ELR (cell line): ENCODE measurements around the gene BICC1.

Experiments used
- DNase-seq: peaks from one replicate; pipeline ENCODE4 v3.0.0-alpha.2; 2015; ENCODE audit warnings: low read depth

BICC1 gene

DNA sequence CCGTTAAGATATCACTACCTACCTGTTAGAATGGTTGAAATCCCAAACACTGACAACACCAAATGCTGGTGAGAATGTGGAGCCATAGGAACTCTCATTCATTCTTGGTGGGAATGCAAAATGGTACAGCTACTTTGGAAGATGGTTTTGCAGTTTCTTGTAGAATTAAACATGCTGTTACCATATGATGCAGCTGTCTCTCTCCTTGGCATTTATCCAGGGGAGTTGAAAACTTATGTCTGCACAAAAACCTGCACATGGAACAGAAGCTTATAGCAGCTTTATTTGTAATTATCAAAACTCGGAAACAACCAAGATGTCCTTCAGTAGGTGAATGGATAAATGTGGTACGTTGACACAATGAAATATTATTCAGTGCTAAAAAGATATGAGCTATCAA is 199.5 kb downstream of the BICC1 start:
- no peak for DNase-seq

DNA sequence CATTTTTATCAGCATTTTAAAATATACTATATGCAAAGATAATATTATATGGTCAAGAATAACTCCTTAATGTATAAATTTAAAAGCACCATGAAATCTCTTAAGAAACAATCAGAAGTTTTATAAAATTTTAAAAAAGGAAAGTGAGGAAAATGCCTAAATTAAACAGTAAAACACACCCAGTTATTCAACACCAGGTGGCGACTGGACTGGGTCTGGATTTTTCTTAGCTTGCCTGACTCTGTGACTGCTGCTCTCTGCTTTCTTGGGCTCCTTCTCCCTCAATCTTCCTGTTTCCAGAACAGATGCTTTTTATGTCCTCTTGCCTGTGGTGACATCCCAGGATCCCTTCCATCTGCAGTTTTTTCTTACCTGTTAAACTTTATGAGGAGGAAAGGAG is 200.3 kb downstream of the BICC1 start:
- peak; percentile 15 for DNase-seq

DNA sequence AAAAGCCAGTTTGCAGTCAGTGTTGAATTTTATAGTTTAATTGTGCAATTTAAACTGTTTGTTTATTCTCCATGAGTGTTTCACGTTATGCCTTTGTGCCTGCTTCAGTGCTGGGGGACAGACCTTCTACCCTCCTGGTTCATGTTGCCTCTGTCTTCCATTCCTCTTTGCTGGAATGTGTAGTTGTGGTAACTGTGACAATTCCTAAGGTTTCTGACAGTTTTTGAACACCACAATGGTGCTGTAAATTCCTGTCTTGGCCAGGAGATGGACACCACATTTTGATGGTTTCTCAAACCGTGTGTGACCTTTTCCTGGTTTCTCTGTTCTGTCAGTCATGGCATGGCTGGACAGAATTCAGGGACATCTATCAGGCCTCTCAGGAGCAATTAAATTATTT is 201.7 kb downstream of the BICC1 start:
- no peak for DNase-seq

DNA sequence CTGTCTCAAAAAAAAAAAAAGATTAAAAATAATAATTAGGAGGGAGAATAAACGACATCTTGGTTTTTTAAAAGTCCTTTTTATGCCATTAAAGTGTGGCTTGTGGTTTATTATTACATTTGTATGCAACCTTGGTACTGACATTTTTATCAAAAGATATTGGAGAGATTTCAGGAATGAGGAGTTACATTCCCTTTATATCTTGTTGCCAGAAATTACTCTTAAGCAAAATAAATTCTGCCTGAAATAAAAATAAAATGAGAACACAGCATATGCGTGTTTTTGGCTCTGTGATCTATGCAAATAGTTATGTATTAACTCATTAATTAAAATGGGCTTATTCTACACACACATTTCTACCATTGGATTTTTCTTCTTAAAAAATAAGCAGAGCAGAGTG is 202.4 kb downstream of the BICC1 start:
- no peak for DNase-seq

DNA sequence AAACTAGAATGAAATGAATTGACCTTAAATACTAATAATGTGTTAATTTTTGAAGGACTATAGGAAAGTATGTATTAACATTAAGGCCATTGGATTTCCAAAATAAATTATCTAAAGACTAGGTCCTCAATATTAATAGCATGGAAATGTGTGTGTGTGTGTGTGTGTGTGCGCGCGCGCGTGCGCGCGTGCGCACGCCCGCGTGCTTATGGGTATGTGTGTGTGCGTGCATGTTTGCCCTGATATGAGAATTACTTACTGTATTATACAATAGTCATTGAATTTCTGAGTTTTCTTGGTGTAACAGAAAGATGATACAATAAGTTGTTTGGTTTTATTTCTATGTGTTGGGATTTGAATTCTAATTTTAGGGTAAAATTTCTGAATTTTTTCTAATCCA is 205.9 kb downstream of the BICC1 start:
- no peak for DNase-seq

DNA sequence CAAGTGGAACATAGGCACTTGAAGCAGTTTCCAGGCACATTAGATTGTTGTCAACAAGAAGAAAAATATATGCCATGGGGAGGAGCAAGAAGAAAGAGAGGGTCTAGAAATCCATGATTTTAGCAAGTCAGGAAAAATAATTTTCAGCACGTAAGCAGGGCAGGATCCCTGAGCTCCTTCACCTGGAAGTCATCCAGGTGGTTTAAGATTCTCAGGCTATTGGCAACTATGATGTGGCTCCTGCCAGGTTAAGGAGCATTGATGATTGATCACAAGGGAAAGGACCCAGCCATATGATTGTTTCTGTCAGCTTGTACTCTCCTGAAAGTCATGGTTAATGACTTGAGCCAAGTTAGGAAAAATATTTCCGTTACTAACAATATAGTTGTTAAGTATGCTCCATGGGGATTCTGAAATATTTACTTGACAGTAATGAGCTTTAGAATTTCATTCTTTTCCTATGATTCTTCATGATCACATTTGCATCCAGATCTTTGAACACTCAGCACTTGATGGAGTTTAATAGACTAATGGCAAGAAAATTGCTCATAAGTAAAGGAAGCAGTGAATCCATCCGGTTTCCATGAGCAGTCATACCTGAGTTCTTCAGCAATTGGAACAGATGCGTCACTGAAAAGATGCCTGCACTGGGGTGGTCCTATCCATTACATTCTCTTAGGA is 209.1 kb downstream of the BICC1 start:
- DNase-seq, result no peak

DNA sequence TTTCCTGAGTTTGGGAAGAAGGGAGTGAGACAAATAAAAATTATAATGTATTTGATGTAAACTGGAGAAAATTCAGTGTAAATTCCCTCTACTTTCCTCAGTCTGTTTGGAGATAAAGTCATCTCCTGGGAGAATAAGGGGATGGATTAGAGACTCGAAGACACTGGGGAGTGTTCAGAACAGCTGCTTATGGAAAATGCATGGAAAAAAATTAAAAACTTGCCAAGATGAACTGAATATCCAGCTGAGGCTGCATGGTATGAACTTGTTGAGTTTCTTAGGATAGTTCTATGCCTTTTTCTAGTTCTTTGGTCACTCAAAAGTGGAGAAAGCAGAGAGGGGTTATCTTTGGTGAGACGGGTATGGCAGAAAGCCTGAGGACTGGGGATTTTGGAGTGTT is 210.5 kb downstream of the BICC1 start:
- DNase-seq, result no peak

DNA sequence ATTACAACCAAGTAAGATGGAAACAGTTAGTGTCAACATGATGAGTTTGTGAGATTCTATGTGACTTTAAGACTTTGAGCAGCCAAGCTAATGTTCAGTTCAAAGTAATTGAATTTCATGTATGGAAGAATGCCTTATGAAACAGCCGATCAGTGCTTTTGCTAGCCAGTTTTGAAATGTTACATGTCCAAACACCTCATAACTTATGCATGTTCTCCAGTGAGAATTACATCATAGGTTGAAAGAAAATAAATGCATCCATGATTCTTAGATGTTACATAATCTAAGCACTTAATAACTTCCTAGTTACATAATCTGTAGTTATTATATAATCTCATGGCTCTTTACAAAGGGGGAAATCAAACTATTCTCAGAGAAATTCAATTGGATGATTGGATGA is 211.3 kb downstream of the BICC1 start:
- DNase-seq, result no peak

DNA sequence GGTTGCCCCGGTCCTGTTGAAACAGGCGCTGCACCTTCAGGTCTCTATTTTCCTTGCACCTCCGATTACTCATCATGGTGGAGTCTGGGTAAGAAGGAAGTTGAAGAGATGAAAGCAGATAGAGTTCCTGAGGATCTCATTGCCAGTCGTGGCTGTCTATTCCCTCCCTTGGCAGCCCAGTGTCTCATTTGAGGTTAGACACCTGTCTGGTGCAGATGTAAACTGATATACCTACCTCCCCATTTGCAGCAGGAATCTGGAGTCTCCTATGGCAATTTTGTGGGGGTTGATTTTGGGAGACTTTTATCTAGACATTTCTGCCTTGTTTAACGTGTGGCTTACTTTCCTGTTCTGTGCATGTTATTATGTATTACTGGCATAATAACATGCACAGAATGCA is 212.1 kb downstream of the BICC1 start:
- no peak for DNase-seq

DNA sequence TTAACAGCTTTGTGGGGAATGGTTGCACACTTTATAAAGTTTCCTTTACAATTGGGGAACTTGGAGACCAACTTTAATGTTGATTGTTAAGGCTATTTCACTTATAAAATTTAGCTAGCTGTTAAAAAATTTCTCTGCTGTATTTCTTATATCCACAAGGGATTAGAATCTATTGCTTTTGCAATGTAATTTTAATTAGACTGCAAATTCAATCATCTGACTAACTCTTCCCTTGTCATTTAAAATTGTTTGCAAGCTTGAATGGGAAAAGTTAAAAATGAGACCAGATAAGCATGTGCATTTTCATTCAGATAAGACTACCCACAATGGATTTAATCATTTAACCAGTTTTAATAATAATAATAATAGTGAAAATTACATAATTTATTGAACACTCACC is 213.2 kb downstream of the BICC1 start:
- no peak for DNase-seq

DNA sequence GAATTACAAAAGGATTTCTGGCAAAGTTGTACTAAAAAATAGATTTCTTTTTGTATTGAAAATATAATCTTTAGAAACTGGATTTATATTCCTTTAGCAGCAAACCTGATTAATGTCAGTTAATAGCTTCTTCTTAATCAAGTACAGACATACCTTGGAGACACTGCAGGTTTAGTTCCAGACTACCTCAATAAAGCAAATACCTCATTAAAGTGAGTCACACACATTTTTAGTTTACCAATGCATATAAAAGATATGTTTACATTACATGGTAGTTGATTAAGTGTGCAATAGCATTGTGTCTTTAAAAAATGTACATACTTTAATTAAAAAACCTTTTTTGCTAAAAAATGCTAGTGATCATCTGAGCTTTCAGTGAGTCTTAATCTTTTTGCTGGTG is 215.0 kb downstream of the BICC1 start:
- no peak for DNase-seq

DNA sequence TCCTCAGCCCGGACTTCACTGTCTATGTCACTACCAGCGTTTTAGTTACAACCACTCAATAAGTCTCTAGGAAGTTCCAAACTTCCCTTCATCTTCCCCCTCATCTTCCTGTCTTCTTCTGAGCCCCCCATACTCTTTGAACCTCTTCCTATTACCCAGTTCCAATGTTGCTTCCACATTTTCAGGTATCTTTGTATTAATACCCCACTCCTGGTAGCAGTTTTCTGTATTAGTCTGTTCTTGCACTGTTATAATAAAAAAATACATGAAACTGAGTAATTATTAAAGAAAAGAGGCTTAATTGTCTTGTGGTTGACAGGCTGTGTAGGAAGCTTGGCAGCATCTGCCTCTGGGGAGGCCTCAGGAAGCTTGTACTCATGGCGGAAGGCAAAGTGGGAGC is 218.6 kb downstream of the BICC1 start:
- no peak for DNase-seq

DNA sequence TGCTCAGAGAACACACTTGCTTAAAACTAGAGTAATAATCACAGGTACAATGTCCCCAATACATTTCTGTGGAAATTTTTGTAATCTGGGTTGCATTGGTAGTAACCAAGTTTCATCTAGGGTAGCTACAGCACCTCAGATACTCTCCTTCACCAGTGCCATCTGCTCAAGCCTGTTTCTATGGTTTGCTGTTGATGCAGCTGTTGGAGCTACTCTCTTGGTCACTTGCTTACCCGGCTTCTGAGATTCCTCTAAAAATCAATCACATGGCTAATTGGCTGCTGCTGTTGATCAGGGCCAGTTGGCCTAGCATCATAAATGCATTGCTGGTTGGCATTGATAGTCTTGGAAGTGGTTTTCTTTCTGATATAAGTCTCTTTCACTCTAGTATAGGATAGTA is 220.8 kb downstream of the BICC1 start:
- no peak for DNase-seq

DNA sequence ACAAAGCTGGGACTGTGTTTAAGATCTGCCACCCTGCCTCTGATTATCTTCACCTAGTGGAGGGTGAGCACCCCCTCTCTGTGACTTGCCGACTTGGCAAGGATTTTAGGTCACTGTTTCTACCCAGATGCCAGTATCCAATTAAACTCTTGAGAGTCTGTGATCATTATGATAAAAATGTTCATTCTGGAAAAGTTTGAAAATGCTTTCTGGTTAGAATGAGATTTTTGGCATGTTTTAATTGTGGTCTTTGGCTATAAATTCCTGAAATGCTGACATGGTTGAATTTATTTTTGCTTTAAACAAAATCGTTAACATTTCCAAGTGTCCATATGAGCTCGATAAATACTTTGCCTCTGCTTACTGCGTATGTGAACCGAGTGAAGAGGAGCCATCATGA is 221.4 kb downstream of the BICC1 start:
- DNase-seq, result peak; percentile 12

DNA sequence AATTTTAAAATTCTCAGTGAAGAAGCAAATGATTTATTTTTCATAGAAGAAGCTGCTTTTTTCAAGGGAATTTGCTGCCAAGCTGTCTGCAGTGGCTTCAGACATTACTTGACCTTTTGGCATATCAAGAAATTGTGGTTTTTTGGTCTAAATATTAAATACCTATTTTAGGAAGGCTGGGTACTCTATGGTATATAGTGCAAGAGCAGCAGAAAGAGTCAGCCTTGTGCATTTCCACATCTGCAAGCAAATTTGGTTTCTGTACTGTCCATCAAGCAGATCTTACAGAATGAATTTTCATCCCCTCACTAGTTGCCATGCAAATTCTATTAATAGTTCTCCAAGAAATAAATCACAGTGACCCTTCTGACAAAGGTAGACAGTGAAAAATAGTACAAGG is 222.0 kb downstream of the BICC1 start:
- DNase-seq, result no peak

DNA sequence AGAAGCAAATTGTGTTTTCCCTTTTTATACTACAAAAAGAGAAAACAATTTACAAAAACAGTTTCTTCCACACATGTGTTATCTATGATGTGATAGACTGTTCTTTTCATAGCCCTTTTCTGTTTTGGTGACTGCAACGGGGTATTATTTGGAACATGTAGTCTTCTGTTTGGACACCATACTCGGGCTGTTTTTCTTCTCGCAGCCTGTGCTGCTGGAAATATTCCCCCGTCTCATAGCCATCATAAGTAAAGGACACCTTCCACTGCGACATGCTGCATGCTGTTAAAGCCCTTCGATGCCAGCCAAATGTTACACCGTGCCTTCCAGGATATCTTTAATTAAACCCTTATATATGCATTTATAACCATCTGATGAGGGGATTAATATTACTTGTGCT is 222.4 kb downstream of the BICC1 start:
- no peak for DNase-seq

DNA sequence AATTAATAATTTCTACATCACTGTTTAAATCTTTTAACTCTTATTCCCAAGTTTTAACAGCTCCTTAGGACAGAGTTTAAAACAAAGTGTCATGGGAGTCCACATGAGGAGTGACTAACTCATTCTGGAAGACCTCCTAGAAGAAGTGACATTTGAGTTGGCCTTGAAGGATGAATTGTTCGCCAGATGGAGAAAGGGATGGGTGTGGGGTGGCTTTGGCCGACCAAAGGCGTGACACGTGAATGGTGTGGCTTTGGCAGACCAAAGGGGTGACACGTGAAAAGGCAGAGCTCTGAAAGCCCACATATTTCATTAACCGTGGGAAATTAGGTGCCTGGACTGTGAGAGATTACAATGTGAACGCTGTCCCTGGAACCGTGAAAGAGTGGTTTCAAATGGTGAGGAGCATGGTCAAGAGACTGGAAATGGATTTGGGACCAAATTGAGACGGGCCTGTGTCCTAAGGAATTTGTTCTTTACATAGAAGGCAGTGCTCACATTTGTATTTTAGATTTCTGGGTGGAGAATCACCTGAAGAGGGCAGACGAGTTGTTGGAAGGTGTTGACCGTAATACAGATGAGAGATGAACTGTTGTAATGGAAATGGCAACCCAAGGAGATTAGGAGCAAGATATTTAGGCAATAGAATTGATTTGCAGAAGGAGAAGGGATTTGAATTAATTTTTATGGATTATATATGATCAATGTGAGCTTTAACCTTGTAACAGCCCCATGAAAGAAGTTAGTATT is 228.1 kb downstream of the BICC1 start:
- DNase-seq, result no peak

DNA sequence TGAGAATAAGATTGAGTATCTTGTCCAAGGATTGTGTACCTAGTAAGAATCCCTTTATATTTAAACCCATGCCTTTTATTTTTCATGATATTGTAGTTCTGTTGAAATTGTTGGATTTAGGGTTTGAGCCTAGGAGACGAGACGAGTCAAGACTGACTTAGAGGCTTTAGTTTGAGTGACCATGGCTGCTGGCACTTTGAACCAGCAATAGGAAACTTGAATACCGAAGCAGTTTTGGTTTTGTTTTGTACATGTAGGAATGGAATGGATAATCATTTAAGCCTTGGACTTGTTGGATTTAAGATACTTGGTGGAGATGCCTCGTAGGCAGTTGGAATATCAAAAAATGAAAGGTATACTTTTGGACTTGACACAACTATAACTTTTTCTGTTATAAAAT is 229.0 kb downstream of the BICC1 start:
- no peak for DNase-seq

DNA sequence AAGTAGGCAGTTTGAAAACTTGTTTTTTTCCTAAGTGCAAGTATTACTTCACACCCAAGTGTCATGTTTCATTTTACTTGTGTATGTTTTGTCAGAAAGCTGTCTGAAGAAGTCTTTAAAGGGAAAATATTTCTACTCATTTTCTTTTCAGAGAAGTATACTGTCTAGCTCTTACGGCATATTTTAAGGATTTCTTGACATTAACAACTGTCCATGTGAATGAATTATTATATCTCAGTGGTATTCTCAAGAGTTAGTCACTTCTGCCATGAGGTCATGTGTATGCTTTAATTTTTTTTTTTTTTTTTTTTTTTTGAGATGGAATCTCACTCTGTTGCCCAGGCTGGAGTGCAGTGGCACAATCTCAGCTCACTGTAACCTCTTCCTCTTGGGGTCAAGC is 229.5 kb downstream of the BICC1 start:
- DNase-seq, result no peak

DNA sequence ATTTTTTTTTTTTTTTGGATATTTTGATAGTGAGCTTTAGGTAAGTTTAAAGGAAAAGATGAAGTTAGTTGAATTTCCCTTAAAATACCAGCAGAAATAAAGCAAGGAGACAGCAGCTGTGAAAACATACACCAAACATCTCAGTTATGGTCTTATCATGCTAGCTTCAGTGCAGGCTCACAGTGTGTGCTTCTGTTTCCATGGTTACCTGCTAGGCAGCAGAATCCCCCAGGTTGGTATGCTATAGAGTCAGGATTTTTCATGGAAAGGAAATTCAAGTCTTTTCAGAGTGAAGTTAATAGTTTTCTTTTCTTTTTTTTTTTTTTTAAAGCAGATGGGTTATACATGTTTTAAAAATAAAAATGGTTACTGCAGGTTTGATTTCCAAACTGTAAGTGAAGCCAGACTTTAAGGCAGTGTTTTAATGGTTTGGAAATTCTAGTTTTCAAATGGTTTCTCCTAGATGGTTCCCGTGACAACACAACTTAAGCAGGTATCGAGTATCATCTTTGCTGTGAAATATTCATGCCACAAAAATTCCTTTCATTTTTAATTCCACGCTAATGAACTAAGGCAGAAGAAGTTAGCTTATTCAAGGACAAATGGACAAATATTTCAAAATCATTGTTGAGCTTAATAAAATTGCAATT is 230.9 kb downstream of the BICC1 start:
- DNase-seq, result no peak

DNA sequence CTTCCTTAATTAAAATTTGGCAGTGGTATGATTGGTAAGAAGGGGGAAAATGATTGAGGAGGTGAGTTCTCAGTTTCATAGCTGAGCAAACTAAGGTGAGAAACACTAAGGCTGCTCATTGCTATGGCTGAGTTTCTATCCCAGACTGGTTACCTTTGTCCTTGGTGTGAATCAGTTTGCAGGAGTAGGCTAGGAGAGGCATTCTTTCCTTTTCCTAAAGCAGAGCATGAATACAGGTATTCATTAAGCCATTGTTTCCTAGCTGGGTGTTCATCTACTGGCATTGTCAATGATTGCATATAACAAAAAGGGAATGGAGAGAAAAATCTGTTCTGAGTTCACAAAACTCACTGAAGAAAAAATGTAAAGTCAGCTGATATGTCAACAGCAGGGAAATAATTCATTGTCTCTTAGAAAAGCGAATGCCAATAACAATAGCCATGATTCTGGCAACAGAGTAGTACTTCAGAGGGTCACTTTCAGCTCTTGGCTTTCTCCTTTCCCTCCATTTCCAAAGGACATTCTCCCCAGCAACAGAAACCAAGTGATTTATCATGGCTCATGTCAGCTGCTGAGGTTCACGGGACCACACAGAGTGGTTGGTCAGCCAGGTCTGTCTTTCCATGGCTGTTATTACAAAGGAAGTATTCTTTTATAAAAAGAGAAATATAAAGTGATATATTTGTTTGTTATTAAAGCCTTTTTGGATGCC is 234.0 kb downstream of the BICC1 start:
- DNase-seq, result no peak

DNA sequence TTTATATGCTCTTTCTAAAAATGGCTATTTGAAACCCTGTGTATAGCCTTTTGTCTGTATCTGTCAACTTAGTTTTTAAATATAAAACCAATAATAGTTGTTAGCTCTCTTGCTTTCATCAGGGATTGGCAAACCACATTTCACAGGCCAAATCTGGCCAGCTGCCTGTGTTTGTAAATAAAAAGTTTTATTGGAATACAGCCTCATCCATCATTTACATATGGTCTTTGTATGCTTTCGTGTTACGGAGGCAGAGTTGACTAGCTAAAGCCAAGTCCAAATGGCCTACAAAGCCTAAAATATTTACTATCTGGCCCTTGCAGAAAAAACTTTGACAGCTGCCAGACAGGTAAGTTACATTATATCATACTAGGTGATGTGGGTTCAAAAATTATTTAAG is 235.0 kb downstream of the BICC1 start:
- no peak for DNase-seq

DNA sequence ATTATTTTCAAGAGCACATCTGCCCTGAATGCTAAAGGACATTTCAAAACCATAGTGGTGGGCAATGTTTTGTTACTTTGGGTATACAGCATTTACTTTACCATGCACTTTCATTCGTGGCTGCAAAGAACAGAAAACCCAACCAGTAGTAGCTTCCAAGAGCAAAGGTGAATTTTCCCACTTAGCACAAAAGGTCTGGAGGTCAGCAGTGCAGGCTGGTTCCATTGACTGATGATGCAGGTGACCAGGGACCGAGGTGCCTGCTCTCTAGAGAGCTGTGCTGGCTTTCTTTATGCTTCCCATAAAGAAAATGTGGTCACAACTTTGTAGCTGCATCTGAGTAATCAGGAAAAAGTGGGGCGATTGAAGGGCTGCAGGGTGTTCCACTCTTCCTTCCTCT is 240.0 kb downstream of the BICC1 start:
- no peak for DNase-seq
